Measurements from ENCODE around the gene CASP4.

- no peak for TF ChIP-seq CTCF (IDR thresholded peaks at IDR 0.05; ENCODE audit: poor library complexity, severe bottlenecking)
- TF ChIP-seq EZH2 (IDR thresholded peaks at IDR 0.05; ENCODE audit: borderline replicate concordance, insufficient read depth, low read length, poor library complexity, severe bottlenecking): no peak
- TF ChIP-seq EP300 (conservative IDR thresholded peaks at IDR 0.05; ENCODE audit: poor library complexity, severe bottlenecking): no peak
- no peak for TF ChIP-seq REST (IDR thresholded peaks at IDR 0.05; ENCODE audit: borderline replicate concordance)
- no peak for TF ChIP-seq POLR2AphosphoS5 (IDR thresholded peaks at IDR 0.05)
- no peak for TF ChIP-seq MXI1 (conservative IDR thresholded peaks at IDR 0.05; ENCODE audit: poor library complexity, severe bottlenecking)
- no peak for TF ChIP-seq TAF1 (IDR thresholded peaks at IDR 0.05; ENCODE audit: low read depth)
- TF ChIP-seq RAD21 (conservative IDR thresholded peaks at IDR 0.05): no peak
- no peak for TF ChIP-seq SMC3 (conservative IDR thresholded peaks at IDR 0.05; ENCODE audit: poor library complexity)
Observed at GRCh38 chr11:104997288-104997687, 28.9 kb upstream of the CASP4 start.

Data from neural cell (in vitro differentiated cells).